GM21576 (cell line): ENCODE results near the gene CELF4.

Experiments used
- ATAC-seq: cut with Tn5 transposase; IDR thresholded peaks from one replicate; pipeline ENCODE4 v1.9.1; 2021; ENCODE audit warnings: mild to moderate bottlenecking, moderate library complexity; ENCODE audit not compliant: unreplicated experiment

CELF4 gene

GRCh38 chr18:37565101-37565976 is at the start of gene CELF4:
TSS of gene CELF4 (minus strand) at chr18:37565798.
- ATAC-seq, result no peak

GRCh38 chr18:37613253-37613565 is 47.6 kb upstream of the CELF4 start:
- no peak for ATAC-seq

GRCh38 chr18:37612524-37613252 is 47.1 kb upstream of the CELF4 start:
- ATAC-seq, result no peak

- no peak for ATAC-seq
These were observed 46.1 kb upstream of the CELF4 start for GRCh38 chr18:37611614-37612279.

- ATAC-seq, result no peak
These were observed 43.3 kb upstream of the CELF4 start for GRCh38 chr18:37608876-37609275.

- no peak for ATAC-seq
These were observed 41.7 kb upstream of the CELF4 start for GRCh38 chr18:37607281-37607680.

GRCh38 chr18:37604032-37604431 is 38.4 kb upstream of the CELF4 start:
- ATAC-seq, result no peak

- no peak for ATAC-seq
These were observed 33.6 kb upstream of the CELF4 start for GRCh38 chr18:37598966-37599896.

- ATAC-seq, result no peak
These were observed 32.8 kb upstream of the CELF4 start for GRCh38 chr18:37598396-37598795.

GRCh38 chr18:37590346-37590745 is 24.7 kb upstream of the CELF4 start:
- ATAC-seq, result no peak

GRCh38 chr18:37588289-37588688 is 22.7 kb upstream of the CELF4 start:
- ATAC-seq, result no peak

- ATAC-seq, result no peak
These were observed 21.1 kb upstream of the CELF4 start for GRCh38 chr18:37586656-37587225.

- no peak for ATAC-seq
These were observed 19.5 kb upstream of the CELF4 start for GRCh38 chr18:37584952-37585695.

- no peak for ATAC-seq
These were observed 18.6 kb upstream of the CELF4 start for GRCh38 chr18:37584217-37584616.

GRCh38 chr18:37582261-37582660 is 16.7 kb upstream of the CELF4 start:
- ATAC-seq, result no peak

- ATAC-seq, result peak; percentile 59
These were observed 13.4 kb upstream of the CELF4 start for GRCh38 chr18:37578886-37579513.

GRCh38 chr18:37578182-37578678 is 12.6 kb upstream of the CELF4 start:
- no peak for ATAC-seq

- no peak for ATAC-seq
These were observed 11.5 kb upstream of the CELF4 start for GRCh38 chr18:37577051-37577611.

GRCh38 chr18:37575646-37576045 is 10.0 kb upstream of the CELF4 start:
- ATAC-seq, result no peak
